ENCODE results near the gene SPHK1. TPM values are rescaled to one million over a fixed set of nuclear protein-coding genes. Genes with fewer than 3 reads are reported as not detected.

SPHK1 gene
- total and polyA plus RNA-seq, 8 donors, result 5.1 to 46.3 (median 10.2) TPM

GRCh38 chr17:76351526-76352071, 32.8 kb upstream of the SPHK1 start:
- intact Hi-C loops (cut with DNase I), result no loop called here
- Histone ChIP-seq H3K9me3 (no peaks in the 10 kb centered on the region), H3K4me1 (peaks cover 2 to 16% (median 5%) of the 10 kb centered on the region in 3 donors), H3K27me3 (no peaks in the 10 kb centered on the region), H3K4me3 (peak overlapping the region in 1 of 4 donors; percentile 98), H3K36me3 (no peaks in the 10 kb centered on the region), H3K27ac (peak overlapping the region in 2 of 4 donors; percentile 27 to 66)
- ATAC-seq (no peak), DNase-seq (no peak), FAIRE-seq (no peak)
- WGBS, 2 donors, result 32 to 34% methylated on average over 9 of the region's 9 CpGs
- TF ChIP-seq, protein P1, sequence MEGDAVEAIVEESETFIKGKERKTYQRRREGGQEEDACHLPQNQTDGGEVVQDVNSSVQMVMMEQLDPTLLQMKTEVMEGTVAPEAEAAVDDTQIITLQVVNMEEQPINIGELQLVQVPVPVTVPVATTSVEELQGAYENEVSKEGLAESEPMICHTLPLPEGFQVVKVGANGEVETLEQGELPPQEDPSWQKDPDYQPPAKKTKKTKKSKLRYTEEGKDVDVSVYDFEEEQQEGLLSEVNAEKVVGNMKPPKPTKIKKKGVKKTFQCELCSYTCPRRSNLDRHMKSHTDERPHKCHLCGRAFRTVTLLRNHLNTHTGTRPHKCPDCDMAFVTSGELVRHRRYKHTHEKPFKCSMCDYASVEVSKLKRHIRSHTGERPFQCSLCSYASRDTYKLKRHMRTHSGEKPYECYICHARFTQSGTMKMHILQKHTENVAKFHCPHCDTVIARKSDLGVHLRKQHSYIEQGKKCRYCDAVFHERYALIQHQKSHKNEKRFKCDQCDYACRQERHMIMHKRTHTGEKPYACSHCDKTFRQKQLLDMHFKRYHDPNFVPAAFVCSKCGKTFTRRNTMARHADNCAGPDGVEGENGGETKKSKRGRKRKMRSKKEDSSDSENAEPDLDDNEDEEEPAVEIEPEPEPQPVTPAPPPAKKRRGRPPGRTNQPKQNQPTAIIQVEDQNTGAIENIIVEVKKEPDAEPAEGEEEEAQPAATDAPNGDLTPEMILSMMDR (IDR thresholded peaks at IDR 0.05), result no peak

DNA sequence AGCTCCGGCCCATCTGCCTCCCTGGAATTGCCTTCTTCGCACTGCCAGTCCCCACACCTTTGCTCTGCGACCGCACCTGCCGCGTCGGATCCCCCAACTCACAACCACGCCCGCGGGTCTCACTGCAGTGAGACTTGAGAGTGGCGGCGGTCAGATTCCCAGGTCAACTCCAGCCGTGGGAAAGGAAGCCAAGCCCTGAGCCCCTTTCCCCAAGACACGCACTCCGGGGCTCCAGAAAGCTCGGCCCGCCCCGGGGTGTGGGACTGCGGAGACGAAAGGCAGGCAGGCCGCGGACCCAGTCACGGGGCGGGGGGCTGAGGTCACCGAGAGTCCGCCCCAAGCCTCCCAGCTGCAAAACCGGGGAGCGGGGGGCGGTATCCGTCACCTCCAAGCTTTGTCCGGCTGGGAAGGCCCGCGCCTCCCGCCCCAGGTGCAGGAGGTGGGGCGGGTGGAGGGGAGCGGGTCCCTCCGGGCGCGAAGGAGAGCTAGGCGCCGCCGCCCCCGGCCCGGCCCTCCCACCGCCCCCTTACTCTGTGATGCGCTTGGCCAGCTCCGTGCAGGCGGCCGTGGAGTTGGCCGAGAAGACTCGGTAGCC, 31.3 kb upstream of the SPHK1 start:
- peaks cover 2 to 16% (median 5%) of the 10 kb centered on the region in 3 donors for H3K4me1 ChIP-seq
- intact Hi-C loops (cut with DNase I), result no loop called here
- ATAC-seq, result peak; percentile 35 to 46 (median 38)
- no peaks in the 10 kb centered on the region for H3K36me3 ChIP-seq
- FAIRE-seq, result no peak
- H3K27ac ChIP-seq, result peak overlapping the region; percentile 70 to 94 (median 88)
- H3K27me3 ChIP-seq, result no peaks in the 10 kb centered on the region
- peak; percentile 30 to 79 (median 51) for DNase-seq
- no peaks in the 10 kb centered on the region for H3K9me3 ChIP-seq
- H3K4me3 ChIP-seq, result peak overlapping the region; percentile 53 to 98 (median 80)
- TF ChIP-seq, protein P1 (IDR thresholded peaks at IDR 0.05), result no peak
- WGBS, 2 donors, result 0 to 1% methylated on average over 44 to 51 of the region's 51 CpGs

DNA sequence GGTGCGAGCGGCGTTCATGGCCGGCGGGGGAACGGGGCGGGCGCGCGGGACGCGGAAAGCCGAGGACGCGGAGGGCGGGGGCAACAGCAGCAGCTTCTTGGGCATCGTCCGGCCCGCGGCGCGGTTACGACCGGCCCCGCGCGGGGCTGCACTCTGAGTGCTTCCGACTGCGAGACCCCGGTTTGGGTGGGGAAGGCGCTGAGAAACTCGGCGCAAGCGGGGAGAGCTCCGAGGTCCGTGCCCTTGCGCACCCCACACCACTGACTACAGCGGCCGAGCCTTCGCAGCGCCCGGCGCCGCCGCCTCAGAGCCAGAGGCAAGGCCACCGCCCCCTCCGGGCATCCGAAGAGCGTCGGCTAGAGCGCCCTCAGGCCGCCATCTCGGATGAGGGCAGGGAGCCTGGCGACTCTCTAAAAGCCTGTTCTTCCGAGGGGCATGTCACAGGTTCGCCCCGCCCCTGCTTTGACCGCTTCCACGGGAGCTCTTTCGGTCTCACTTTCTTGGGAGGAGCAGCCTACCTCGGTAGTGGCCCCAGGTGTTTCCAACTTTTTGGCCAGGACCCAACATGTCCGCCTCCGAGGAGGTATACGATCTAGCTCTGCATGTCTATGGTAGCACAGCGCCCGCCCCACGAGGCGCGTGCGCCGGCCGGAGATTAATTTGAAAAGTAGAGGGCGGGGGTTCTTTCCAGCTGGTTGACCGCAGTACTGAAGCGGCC, 30.7 kb upstream of the SPHK1 start, which contains the start of gene PRPSAP1:
TSS of gene PRPSAP1 (minus strand) at position 318 of the 718 bp plus-strand sequence. CDS start at position 105, 213 bp downstream.
- Histone ChIP-seq H3K9me3 (no peaks in the 10 kb centered on the region), H3K4me1 (peaks cover 2 to 16% (median 5%) of the 10 kb centered on the region in 3 donors), H3K27me3 (no peaks in the 10 kb centered on the region), H3K27ac (peak within 1 kb of the TSS; percentile 70 to 94 (median 88)), H3K36me3 (no peaks in the 10 kb centered on the region), H3K4me3 (peak within 1 kb of the TSS; percentile 53 to 98 (median 80))
- intact Hi-C loops (cut with DNase I), result no loop called here
- FAIRE-seq (no peak), ATAC-seq (peak; percentile 96 to 99 (median 96)), DNase-seq (peak; percentile 89 to 95 (median 91))
- TF ChIP-seq, protein P1 (IDR thresholded peaks at IDR 0.05), result peak in 1 of 4 donors; percentile 34
- WGBS, 2 donors, result 1% methylated on average over 60 to 75 of the region's 75 CpGs

DNA sequence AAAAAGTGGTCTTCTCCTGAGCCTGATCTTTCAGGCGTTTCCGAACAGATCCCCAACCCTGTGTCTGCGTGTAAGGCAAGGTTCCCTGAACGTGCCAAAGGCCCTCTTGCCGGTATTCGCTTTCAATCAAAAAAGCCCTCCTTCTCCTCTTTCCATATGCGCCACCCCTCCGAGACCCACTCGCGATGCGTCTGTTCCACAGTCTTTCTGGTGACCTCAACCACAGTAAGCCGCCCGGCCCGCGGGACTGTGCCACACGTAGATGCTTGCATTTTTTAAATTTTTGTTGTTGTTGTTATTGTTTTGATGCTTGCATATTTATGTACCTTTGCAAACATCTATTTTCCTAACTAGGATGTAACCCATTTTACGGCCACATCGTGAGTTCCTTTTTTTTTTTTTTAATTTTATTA, 30.1 kb upstream of the SPHK1 start:
- 1% methylated on average over 18 of the region's 18 CpGs for WGBS, 2 donors
- H3K4me3 ChIP-seq, result peak overlapping the region; percentile 53 to 98 (median 80)
- intact Hi-C loops (cut with DNase I), result no loop called here
- DNase-seq (peak in 1 of 6 donors; percentile 62), ATAC-seq (no peak), FAIRE-seq (no peak)
- peak overlapping the region; percentile 70 to 94 (median 88) for H3K27ac ChIP-seq
- H3K9me3 ChIP-seq, result no peaks in the 10 kb centered on the region
- H3K36me3 ChIP-seq, result no peaks in the 10 kb centered on the region
- H3K27me3 ChIP-seq, result no peaks in the 10 kb centered on the region
- H3K4me1 ChIP-seq, result peaks cover 2 to 16% (median 5%) of the 10 kb centered on the region in 3 donors
- TF ChIP-seq, protein P1 (IDR thresholded peaks at IDR 0.05), result no peak
